ENCODE data around the gene CCDC88B. TPM values are rescaled to one million over a fixed set of nuclear protein-coding genes. Genes with fewer than 3 reads are reported as not detected.
A peak's percentile ranks its signal among the peaks of the same experiment; 100 is the strongest.

CCDC88B gene
- total and polyA plus RNA-seq, 10 of the 15 experiments (the other 5 are each of a cell fraction or from before 2014, with no cell fraction given): 0.24 to 66.0 (median 19.2) TPM

- POLR2A ChIA-PET: interaction anchor here (0.6 to 2.6 kb wide), 6 partner anchors 11 to 125 kb away, joined by 3 to 23 read pairs (median 6); partner anchors contain the start of genes ESRRA, PRDX5 and TRMT112
- DNase-seq (ENCODE audit: low read depth, low spot score) (no peak), ATAC-seq (peak; percentile 75), FAIRE-seq (peak; percentile 82)
- H3K4me1 ChIP-seq (ENCODE audit: control insufficient read depth, insufficient read depth, low read length): peaks cover 16% of the 10 kb centered on the region
- intact Hi-C loops (cut with micrococcal nuclease; ENCODE audit: unreplicated experiment): loop anchor here (5.0 kb wide), 2 partner anchors 38 to 92 kb away; partner anchors contain the start of genes PRDX5 and TRMT112
- no peak overlapping the region for H3K4me3 ChIP-seq
- no peak overlapping the region for H3K9ac ChIP-seq (ENCODE audit: control insufficient read depth, insufficient read depth, low read length)
- H3K27ac ChIP-seq (ENCODE audit: control insufficient read depth, insufficient read depth): no peak overlapping the region
- no peaks in the 10 kb centered on the region for H4K20me1 ChIP-seq (ENCODE audit: control insufficient read depth, insufficient read depth)
- H3K27me3 ChIP-seq (replicated peaks in 1 of 2; ENCODE audit: control insufficient read depth in 2 of 2, insufficient read depth in 2 of 2, low read length in 1 of 2): no peaks in the 10 kb centered on the region
- H3K9me3 ChIP-seq (replicated peaks; ENCODE audit: control insufficient read depth, insufficient read depth, low read length): no peaks in the 10 kb centered on the region
- RAD21 ChIA-PET (ENCODE audit: unreplicated experiment): interaction anchor here (1.0 to 9.7 kb wide), 13 partner anchors 14 to 290 kb away, joined by 3 to 176 read pairs (median 6); partner anchors contain the start of genes BAD, CCDC88B, ESRRA and PRDX5
- 27% methylated on average over 22 of the region's 23 CpGs for WGBS (ENCODE audit: insufficient coverage, insufficient replicate concordance, low lambda C conversion rate, missing lambda C conversion rate)
- in situ Hi-C loops (cut with MboI): no loop called here
- H3K4me2 ChIP-seq (ENCODE audit: control insufficient read depth, insufficient read depth): no peak overlapping the region
- no TSS peak for BruUV-seq (replicated peaks)
- no peak overlapping the region for H2AFZ ChIP-seq (ENCODE audit: control insufficient read depth, low read depth, low read length)
- CTCF ChIA-PET: interaction anchor here (0.6 to 7.3 kb wide), 33 partner anchors 8 to 417 kb away, joined by 3 to 143 read pairs (median 4); partner anchors contain the start of genes BAD, CATSPERZ, CCDC88B and ESRRA
- SMC1A ChIA-PET (ENCODE audit: uncharacterized antibody, unreplicated experiment): interaction anchor here (0.6 to 2.2 kb wide), 12 partner anchors 10 to 592 kb away, joined by 3 to 37 read pairs (median 6); partner anchors contain the start of genes CCDC88B, PRDX5 and TRMT112
- H3K36me3 ChIP-seq (ENCODE audit: control insufficient read depth in 2 of 2, insufficient read depth in 2 of 2, low read length in 1 of 2): peaks cover 0 to 6% of the 10 kb centered on the region in 2 experiments; a peak in 2 of 4 replicates
- peaks cover 11% of the 10 kb centered on the region for H3K79me2 ChIP-seq (ENCODE audit: control insufficient read depth, insufficient read depth, low read length)
- TF ChIP-seq DPF2 (IDR thresholded peaks at IDR 0.05): 0 out of 2 replicates have a peak, but pooled peaks have one; percentile 23
- no peak for TF ChIP-seq HDAC2 (IDR thresholded peaks at IDR 0.05)
- TF ChIP-seq EED (IDR thresholded peaks at IDR 0.05; ENCODE audit: low read depth): no peak
- no peak for TF ChIP-seq BCL11A (IDR thresholded peaks at IDR 0.05; ENCODE audit: low read depth, low read length)
- 0 out of 2 replicates have a peak, but pooled peaks have one; percentile 19 for TF ChIP-seq CREB1 (IDR thresholded peaks at IDR 0.05; ENCODE audit: low read depth)
- no peak for TF ChIP-seq ZNF217 (IDR thresholded peaks at IDR 0.05)
- no peak for TF ChIP-seq FOXM1 (IDR thresholded peaks at IDR 0.05; ENCODE audit: low read depth, low read length)
- TF ChIP-seq IKZF2 (IDR thresholded peaks at IDR 0.05): peak; percentile 23 to 27; a peak in 1 of 4 replicates
- TF ChIP-seq CTCF (IDR thresholded peaks at IDR 0.05 in 2 of 3, conservative IDR thresholded peaks at IDR 0.05 in 1 of 3; ENCODE audit: control insufficient read depth in 2 of 3, extremely low read depth in 1 of 3, insufficient read depth in 1 of 3, low read depth in 3 of 3, low read length in 3 of 3): peak; percentile 67 to 95 (median 79)
- no peak for TF ChIP-seq KAT2A (conservative IDR thresholded peaks at IDR 0.05; ENCODE audit: control insufficient read depth, low read depth, low read length)
- TF ChIP-seq CUX1 (IDR thresholded peaks at IDR 0.05; ENCODE audit: insufficient replicate concordance, low read depth, low read length): no peak
Measured at GRCh38 chr11:64355078-64355940, 15.3 kb downstream of the CCDC88B start.
